Anterior cingulate cortex (tissue), 58 donors: ENCODE results near the gene SMIM43.
"Not testable (repeated sequence)": the region's sequence is repeated elsewhere in the genome, so short reads cannot be mapped to it uniquely, and the experiment has no call there.

Experiments
- DNase-seq, 58 donors: peaks; one replicate each; lab custom pipeline; 2025; lab: John Stamatoyannopoulos, UW

SMIM43 gene

DNA sequence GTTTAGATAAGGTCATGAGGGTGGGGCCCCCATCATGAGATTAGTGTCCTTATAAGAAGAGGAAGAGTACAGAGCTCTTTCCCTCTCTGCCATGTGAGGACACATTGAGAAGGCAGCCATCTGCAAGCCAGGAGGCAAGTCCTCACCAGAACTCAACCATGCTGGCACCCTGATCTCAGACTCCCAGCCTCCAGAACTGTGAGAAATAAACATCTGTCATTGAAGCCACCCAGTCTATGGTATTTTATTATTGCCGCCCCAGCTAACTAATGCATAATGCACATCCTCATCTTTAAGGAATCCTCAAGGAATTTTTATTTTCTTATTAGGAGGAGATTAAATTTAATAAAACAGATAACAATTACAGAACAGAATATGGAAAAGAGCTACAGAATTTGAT lies 19.4 kb upstream of the SMIM43 start:
- DNase-seq = no peak

DNA sequence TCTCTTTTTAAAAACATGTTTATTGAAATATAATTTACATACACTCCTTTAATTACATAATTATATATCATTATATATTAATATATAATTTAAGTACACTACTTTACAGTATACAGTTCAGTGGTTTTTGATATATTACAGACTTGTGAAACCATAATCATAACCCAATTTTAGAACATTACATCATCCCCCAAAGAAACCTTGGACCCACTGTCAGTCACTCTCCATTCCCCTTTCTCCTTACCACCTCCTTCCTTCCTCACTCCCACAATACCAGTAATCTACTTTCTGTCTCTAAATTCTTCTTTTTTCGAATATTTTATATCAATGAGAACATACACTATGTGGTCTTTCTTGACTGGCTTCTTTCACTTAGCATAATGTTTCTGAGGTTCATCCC lies 18.2 kb upstream of the SMIM43 start:
- no peak for DNase-seq

- DNase-seq = no peak
Observed at GRCh38 chr4:121778991-121779628, 14.1 kb upstream of the SMIM43 start.

DNA sequence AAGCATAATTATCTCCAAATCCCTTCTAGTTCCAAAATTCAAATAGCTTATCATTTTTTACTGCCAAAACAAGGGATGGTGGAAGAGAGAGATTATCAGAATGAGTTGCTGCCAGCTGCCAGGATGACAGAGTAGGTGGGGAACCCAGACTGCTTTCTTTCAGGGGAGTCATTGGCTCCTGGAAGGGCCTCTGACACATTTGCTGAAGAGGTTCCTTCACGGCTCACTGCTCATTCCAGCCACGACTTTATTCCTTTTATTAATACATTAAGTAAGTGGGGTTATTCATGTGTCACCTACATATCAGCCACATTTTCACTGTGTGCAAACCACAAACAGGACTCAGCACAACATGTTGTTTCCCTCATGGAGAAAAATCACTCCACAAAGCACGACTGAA lies 12.7 kb upstream of the SMIM43 start:
- DNase-seq = no peak

DNA sequence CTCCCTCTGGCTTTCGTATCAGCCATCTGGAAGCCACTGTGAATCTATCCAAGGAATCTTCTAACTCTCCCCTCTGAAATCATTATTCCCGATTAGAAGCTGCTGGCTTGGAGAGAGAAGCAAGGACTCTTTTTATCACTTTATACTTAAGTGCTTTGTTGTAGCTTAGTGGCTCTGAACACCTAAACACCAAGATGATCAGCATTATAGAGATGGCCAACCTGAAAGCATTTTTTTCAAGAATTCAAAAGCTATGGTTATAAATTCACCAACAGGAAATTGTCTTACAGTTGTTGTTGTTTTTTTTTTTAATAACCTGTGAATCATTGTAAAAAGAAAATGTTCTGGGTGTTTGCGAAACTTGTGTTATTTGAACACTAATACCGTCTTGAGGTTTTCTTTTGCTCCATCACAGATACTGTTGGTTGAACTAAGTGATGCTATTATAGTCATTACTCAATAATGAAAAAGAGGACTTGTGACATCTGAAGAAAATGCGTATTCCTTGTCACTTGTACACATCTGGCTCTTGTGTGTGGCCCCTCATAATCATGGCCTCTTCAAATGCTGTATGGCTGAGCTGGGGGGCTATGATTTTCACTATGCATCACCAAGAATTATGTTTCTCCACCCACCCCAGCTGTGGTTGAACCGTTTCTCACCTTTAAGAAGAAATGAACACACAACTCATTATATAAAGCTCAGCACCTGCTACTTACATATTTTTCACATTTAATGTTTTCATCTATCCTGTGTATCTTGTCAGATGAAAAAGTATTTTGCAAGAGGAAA lies 11.8 kb upstream of the SMIM43 start:
- DNase-seq = no peak

- DNase-seq = no peak
Observed at GRCh38 chr4:121773883-121774282, 8.9 kb upstream of the SMIM43 start.

DNA sequence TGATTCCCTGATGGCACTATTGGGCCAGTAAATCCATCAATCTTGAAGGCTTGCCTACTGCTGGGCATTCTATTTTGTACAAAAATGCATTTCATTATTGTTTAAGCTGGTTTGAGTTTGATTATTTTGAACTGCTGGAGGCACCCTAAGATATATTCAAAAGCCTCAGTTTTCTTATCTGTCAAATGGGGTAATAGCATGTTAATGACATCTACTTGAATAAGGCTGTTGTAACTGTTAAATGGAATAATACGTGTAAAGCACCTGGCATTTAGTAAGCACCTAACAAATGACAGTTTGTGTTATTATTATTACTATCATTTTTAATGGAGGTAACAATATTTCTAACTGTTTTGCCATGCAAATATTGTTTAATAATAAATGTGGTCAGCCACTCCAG lies 6.9 kb upstream of the SMIM43 start:
- DNase-seq = no peak

DNA sequence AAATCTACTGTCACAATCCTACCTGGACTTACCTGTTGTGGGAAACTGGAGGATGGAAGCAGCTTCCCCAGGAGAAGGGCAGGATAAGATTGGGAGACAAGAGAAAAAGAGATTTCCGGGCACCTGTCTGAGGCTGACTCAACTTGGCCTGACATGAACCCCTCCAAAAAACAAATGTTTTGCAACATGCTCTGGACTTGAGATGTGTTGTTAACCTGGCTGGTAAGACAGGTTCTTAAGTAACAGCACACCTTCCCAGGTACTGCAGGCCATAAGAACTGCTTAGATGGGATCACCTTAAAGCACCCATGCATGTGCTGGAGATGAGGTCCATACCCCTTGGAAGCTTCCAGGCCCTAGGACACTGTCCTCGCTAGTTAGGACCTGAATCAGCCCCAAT lies 4.4 kb upstream of the SMIM43 start:
- DNase-seq = no peak

GRCh38 chr4:121767166-121767565 lies 2.2 kb upstream of the SMIM43 start:
- no peak for DNase-seq

DNA sequence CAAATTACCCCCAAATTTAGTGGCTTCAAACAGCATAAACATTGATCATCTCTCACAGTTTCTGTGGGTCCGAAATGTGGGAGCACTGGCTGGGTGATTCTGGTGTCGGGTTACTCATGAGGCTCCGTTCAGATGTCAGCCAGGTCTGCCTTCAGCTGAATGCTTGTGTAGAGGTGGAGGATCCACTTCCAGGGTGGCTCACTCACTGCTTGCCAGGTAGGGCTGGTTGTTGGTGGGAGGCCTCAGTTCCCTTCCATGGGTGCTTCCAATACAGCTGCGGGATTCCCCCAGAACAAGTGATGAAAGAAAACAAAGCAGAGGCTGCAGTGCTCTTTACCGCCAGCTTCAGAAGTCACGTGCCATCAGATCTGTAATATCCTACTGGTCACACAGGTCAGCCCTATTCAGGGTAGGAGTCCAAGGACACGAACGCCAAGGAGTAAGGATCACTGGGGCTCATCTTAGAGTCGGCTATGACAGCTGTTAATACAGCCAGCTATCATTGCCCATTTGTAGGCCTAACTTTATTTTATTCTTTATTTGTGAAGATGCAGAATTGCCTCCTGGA lies 1.1 kb upstream of the SMIM43 start:
- no peak for DNase-seq

DNA sequence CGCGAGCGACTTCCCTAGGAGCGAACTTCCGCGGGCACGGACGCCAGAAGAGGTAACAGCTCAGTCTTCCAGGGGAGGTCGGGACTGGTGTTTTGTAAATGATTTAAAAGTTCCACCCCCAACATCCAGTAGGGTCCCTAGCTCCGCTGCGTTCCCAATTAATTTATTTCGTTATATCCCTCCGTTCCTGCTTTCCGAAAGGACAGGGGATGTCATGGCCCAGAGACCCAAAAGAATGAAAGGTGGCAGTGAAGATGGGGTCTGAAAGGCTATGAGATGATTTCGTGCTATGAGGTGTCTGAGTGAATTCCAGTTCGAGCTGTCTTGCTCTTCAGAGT lies 373 bp upstream of the SMIM43 start:
- DNase-seq = no peak

DNA sequence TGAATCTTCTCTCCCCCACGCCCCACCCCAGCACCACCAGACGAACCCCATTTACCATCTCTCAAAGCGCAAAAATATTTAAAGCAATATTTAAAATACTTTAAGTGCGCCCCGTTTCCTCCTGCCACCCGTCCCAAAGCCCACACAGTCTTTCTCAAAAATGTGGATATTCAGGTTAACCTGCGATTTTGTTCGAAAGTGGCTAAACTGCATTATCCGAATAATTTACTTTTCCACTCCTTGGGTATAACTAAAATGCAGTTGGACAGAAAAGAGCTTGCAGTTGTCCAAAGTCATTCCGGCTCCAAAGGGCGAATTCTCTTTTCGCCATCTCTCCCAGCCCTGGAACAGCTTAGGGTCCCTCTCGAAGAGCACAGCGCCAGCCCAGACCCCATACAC lies 662 bp downstream of the SMIM43 start:
- DNase-seq = no peak

GRCh38 chr4:121760205-121760604 lies 4.8 kb downstream of the SMIM43 start:
- DNase-seq = no peak

DNA sequence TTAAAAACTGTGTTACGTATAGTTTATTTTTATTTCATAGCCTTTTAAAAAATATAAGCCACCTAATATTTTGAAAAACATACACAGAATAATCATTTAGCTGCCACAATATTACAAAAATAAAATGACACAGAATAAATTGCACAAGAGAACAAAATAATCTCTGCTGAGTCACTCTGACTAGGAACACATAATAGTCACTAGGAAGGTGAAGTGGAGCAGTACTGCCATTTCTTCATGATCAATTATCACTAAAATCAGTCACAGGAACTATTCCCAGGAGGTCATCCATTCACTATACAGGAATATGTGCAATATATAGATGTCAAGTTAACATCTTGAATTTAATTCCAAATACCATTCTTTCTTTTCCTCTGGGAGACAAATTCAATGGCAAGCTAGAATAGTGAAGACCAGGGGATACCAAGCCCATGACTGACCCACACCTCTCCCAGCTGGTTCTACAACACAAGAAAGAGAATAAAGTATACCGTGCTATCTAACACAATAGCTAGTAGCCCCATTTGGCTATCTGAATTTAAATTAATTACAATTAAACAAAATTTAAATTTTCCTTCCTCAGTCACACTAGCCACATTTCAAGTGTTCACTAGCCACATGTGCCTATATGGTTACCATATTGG lies 5.9 kb downstream of the SMIM43 start:
- DNase-seq = no peak

DNA sequence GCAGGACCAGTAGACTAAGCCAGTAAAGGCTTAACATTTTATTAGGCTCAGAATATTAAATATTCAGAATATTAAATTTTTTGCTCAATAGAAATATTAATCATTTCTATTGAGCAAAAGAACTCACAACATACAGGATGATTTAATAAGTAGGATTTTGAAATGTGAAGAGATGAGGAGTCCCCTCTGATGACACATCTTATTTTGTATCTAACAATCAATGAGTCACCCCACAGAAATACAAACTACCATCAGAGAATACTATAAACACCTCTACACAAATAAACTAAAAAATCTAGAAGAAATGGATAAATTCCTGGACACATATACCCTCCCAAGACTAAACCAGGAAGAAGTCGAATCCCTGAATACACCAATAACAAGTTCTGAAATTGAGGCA lies 12.8 kb downstream of the SMIM43 start:
- not testable (repeated sequence) for DNase-seq

GRCh38 chr4:121749225-121749624 lies 15.7 kb downstream of the SMIM43 start:
- DNase-seq = no peak

GRCh38 chr4:121742794-121743193 lies 22.2 kb downstream of the SMIM43 start:
- no peak for DNase-seq

DNA sequence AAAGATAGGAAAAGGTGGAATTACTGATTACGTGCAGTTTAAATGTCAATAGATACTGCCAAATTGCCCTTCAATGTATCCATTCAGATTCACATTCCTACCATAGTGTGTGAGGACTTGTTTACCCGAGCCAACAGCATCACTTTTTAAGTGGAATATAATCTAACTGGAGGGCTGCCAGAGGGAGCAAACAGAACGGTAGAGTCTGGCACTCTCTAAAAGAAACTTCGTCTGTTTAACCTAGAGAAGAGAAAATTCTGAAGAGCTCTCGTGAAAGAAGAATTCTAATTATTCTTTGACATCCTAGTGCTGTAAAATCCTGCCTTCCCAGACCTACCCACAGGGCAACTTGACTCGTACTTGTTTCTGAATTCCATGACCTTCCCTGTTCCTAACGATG lies 23.2 kb downstream of the SMIM43 start:
- DNase-seq = no peak

DNA sequence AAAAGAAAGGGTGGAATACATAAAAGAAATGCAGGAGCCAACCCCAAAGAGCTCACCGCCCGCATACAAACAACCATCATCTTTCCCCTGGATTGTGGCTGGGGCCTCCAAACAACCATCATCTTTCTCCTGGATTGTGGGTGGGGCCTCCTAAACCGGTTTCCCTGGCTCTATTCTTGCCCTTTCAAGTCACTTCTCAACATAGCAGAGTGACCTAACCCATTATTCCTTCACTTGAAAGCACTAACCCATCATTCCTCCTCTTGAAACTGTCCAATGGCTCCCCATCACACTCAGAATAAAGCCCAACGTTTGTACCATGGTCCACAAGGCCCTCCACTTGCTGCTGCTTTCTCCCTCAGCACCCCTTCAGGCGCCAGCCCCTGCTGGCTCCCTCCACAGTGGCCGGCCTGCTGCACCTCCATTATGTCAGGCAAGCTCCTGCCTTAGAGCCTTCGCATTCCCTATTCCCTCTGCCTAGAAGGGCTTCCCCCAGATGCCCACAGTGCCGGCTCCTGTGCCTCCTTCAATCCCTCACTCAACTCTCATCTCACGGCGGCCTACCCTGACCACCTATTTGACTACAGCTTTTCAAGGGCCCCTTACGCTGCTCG lies 24.1 kb downstream of the SMIM43 start:
- no peak for DNase-seq

- no peak for DNase-seq
Observed at GRCh38 chr4:121739575-121739974, 25.4 kb downstream of the SMIM43 start.
